ENCODE data around the gene GPR107.

DNA sequence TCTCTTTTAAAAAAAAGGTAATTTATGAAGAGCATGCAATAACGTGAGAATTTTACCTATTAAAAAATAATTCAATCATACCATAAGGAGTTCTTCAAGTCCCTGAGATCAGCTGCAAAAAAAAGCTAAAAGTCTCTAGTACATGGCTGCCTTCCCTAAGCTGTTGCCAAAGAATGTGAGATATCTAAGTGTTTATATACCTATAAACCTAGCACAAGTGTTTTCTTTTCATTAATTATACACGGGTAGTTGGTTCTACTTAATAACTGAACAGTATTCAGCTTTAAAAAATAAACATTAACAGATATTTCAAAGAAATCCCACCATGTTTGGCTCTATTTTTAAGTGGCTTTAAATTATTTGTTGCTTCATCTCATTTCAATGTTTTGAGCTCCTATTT, 36.6 kb upstream of the GPR107 start:
- no peak for TF ChIP-seq HMGXB4 (CRISPR knock-in tag; IDR thresholded peaks at IDR 0.05)
- TF ChIP-seq CREB1 (CRISPR knock-in tag; IDR thresholded peaks at IDR 0.05), result no peak
- TF ChIP-seq, protein P1, sequence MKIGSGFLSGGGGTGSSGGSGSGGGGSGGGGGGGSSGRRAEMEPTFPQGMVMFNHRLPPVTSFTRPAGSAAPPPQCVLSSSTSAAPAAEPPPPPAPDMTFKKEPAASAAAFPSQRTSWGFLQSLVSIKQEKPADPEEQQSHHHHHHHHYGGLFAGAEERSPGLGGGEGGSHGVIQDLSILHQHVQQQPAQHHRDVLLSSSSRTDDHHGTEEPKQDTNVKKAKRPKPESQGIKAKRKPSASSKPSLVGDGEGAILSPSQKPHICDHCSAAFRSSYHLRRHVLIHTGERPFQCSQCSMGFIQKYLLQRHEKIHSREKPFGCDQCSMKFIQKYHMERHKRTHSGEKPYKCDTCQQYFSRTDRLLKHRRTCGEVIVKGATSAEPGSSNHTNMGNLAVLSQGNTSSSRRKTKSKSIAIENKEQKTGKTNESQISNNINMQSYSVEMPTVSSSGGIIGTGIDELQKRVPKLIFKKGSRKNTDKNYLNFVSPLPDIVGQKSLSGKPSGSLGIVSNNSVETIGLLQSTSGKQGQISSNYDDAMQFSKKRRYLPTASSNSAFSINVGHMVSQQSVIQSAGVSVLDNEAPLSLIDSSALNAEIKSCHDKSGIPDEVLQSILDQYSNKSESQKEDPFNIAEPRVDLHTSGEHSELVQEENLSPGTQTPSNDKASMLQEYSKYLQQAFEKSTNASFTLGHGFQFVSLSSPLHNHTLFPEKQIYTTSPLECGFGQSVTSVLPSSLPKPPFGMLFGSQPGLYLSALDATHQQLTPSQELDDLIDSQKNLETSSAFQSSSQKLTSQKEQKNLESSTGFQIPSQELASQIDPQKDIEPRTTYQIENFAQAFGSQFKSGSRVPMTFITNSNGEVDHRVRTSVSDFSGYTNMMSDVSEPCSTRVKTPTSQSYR (CRISPR knock-in tag; IDR thresholded peaks at IDR 0.05), result no peak
- TF ChIP-seq, protein P2, sequence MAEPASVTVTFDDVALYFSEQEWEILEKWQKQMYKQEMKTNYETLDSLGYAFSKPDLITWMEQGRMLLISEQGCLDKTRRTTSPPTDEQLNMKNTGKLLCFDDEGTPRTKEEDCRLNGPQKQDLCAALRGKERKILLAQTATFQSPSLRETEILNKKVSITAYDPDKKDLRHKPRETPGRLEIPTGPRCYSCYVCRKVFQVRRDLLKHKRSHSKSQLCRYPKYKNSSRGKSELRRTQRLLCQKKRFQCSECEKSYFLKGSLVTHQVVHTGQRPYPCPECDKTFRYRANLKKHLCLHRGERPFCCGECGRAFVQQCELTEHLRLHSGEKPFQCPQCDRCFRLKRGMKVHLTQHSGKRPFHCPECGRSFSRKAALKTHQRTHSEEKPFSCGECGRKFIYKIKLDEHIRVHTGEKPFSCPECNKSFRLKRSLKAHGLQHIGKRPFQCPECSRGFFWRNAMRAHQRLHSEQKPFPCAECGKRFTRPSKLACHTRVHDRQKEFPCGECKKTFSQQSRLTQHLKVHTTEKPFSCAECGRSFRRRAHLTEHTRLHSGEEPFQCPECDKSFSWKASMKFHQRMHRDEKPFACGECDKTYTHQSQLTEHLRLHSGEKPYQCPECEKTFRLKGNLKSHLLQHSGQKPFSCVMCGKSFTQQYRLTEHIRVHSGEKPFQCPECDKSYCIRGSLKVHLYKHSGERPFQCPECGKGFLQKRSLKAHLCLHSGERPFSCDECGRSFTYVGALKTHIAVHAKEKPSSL (CRISPR knock-in tag; conservative IDR thresholded peaks at IDR 0.05), result no peak
- TF ChIP-seq SP1 (CRISPR knock-in tag; conservative IDR thresholded peaks at IDR 0.05), result no peak
- TF ChIP-seq, protein P3, sequence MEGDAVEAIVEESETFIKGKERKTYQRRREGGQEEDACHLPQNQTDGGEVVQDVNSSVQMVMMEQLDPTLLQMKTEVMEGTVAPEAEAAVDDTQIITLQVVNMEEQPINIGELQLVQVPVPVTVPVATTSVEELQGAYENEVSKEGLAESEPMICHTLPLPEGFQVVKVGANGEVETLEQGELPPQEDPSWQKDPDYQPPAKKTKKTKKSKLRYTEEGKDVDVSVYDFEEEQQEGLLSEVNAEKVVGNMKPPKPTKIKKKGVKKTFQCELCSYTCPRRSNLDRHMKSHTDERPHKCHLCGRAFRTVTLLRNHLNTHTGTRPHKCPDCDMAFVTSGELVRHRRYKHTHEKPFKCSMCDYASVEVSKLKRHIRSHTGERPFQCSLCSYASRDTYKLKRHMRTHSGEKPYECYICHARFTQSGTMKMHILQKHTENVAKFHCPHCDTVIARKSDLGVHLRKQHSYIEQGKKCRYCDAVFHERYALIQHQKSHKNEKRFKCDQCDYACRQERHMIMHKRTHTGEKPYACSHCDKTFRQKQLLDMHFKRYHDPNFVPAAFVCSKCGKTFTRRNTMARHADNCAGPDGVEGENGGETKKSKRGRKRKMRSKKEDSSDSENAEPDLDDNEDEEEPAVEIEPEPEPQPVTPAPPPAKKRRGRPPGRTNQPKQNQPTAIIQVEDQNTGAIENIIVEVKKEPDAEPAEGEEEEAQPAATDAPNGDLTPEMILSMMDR (IDR thresholded peaks at IDR 0.05), result no peak
- TF ChIP-seq ETV6 (CRISPR knock-in tag; IDR thresholded peaks at IDR 0.05), result no peak
- no peak for TF ChIP-seq ATF2 (CRISPR knock-in tag; IDR thresholded peaks at IDR 0.05; ENCODE audit: borderline replicate concordance, low read depth)
- TF ChIP-seq ZNF121 (CRISPR knock-in tag; IDR thresholded peaks at IDR 0.05), result no peak

Measured in WTC11 (cell line).